Keratinocyte (primary cell): ENCODE data around the gene MAGEF1. TPM values are rescaled to one million over a fixed set of nuclear protein-coding genes. Genes with fewer than 3 reads are reported as not detected.
"Not testable (repeated sequence)": the region's sequence is repeated elsewhere in the genome, so short reads cannot be mapped to it uniquely, and the experiment has no call there.

ENCODE experiments used
- DNase-seq: peaks from one replicate; pipeline ENCODE4 v3.0.0-alpha.2; 2011; ENCODE audit warnings: low read depth, missing footprints, low spot score
- FAIRE-seq: peaks from 2 replicates; lab custom pipeline; 2011; peaks lifted over from hg19 to GRCh38; lab: Jason Lieb, UNC
- H2AFZ ChIP-seq: 2 replicates; pipeline ENCODE4 v1.6.0; 2012; ENCODE audit warnings: low read length, control low read depth, inconsistent platforms; ENCODE audit not compliant: control insufficient read depth
- H3K27ac ChIP-seq: 2 replicates; pipeline ENCODE4 v1.5.1; 2011; ENCODE audit warnings: low read length; ENCODE audit not compliant: control insufficient read depth, insufficient read depth
- H3K27me3 ChIP-seq: 3 replicates; pipeline ENCODE4 v1.6.0; 2011; ENCODE audit warnings: low read length; ENCODE audit not compliant: control insufficient read depth, insufficient read depth; ENCODE audit errors: extremely low read depth
- H3K36me3 ChIP-seq, 2 experiments: 2 replicates in 1 of 2; 3 replicates in 1 of 2; pipeline ENCODE4 v1.5.1; 2011; ENCODE audit warnings: low read length in 2 of 2, mild to moderate bottlenecking in 1 of 2; ENCODE audit not compliant: control insufficient read depth in 2 of 2, insufficient read depth in 2 of 2; ENCODE audit errors: extremely low read depth in 1 of 2
- H3K4me1 ChIP-seq: 3 replicates; pipeline ENCODE4 v1.5.1; 2011; ENCODE audit warnings: low read length; ENCODE audit not compliant: control insufficient read depth, insufficient read depth; ENCODE audit errors: extremely low read depth
- H3K4me2 ChIP-seq: 3 replicates; pipeline ENCODE4 v1.6.0; 2011; ENCODE audit warnings: low read depth, low read length; ENCODE audit not compliant: control insufficient read depth, insufficient read depth; ENCODE audit errors: extremely low read depth
- H3K4me3 ChIP-seq, 3 experiments: fragments of 200-600 bp in 1 of 3; sonication (generic) in 1 of 3; 2 replicates in 2 of 3; 3 replicates in 1 of 3; pipeline ENCODE4 v1.5.1; 2011 to 2016; ENCODE audit warnings: low read length in 3 of 3, mild to moderate bottlenecking in 3 of 3, control low read depth in 2 of 3, inconsistent platforms in 1 of 3, low read depth in 1 of 3, mixed read lengths in 1 of 3, mixed run types in 1 of 3, moderate library complexity in 1 of 3; ENCODE audit not compliant: control insufficient read depth in 2 of 3, insufficient read depth in 2 of 3; ENCODE audit errors: extremely low read depth in 1 of 3
- H3K79me2 ChIP-seq: 2 replicates; pipeline ENCODE4 v1.6.0; 2012; ENCODE audit warnings: low read length; ENCODE audit not compliant: control insufficient read depth, insufficient read depth
- H3K9ac ChIP-seq: 3 replicates; pipeline ENCODE4 v1.6.0; 2011; ENCODE audit warnings: low read length; ENCODE audit not compliant: control insufficient read depth, insufficient read depth; ENCODE audit errors: extremely low read depth
- H3K9me1 ChIP-seq: 3 replicates; pipeline ENCODE4 v1.6.0; 2011; ENCODE audit warnings: low read length; ENCODE audit not compliant: control insufficient read depth, insufficient read depth; ENCODE audit errors: extremely low read depth
- H3K9me3 ChIP-seq: 2 replicates; pipeline ENCODE4 v1.5.1; 2012; ENCODE audit warnings: low read depth, low read length; ENCODE audit not compliant: control insufficient read depth
- H4K20me1 ChIP-seq: 3 replicates; pipeline ENCODE4 v1.6.0; 2011; ENCODE audit warnings: low read length; ENCODE audit not compliant: control insufficient read depth, insufficient read depth; ENCODE audit errors: extremely low read depth
- CTCF ChIP-seq, 3 experiments: IDR thresholded peaks in 1 of 3; conservative IDR thresholded peaks in 1 of 3; optimal IDR thresholded peaks in 1 of 3; 2 replicates in 2 of 3; 3 replicates in 1 of 3; pipeline versions ENCODE3 to v1.5.1; 2011; ENCODE audit warnings: low read length in 3 of 3, mild to moderate bottlenecking in 3 of 3, moderate library complexity in 2 of 3, control low read depth in 1 of 3, inconsistent platforms in 1 of 3; ENCODE audit not compliant: insufficient read depth in 2 of 3; ENCODE audit errors: extremely low read depth in 1 of 3
- EZH2 ChIP-seq: IDR thresholded peaks from one replicate; pipeline ENCODE4 v1.6.1; 2012; ENCODE audit warnings: inconsistent platforms, mild to moderate bottlenecking, low read length, moderate library complexity
- dilution Hi-C: fragments of 300-500 bp; cut with MboI; formaldehyde crosslinking; loops from one replicate; pipeline ENCODE4 v1.7.0; 2020; ENCODE audit warnings: low sequenced_read_pairs; ENCODE audit not compliant: extremely low pct_ligation_motif_present
- polyA plus RNA-seq, 5 experiments: library from polyadenylated mRNA; depleted of rRNA in 3 of 5; stranded (reverse) in 3 of 5; stranded (forward) in 1 of 5; unstranded in 1 of 5; fragments of >200 nt; gene quantifications; 1 replicate in 1 of 5; 2 replicates in 3 of 5; 3 replicates in 1 of 5; pipeline versions ENCODE4 v1.2.1 to v1.2.3, GENCODE V29; 2011 to 2012; ENCODE audit warnings: missing spikeins in 2 of 5, low read depth in 1 of 5, low replicate concordance in 1 of 5

The MAGEF1 gene
- polyA plus RNA-seq, 1 donor (not counting 4 experiments of a cell fraction or from before 2014, with no cell fraction given), result 11.8 TPM

GRCh38 chr3:184731786-184732537 is 20.1 kb upstream of the MAGEF1 start:
- H3K9me1 ChIP-seq, result no peaks in the 10 kb centered on the region
- H3K4me1 ChIP-seq, result peaks cover 13% of the 10 kb centered on the region
- TF ChIP-seq CTCF (optimal IDR thresholded peaks at IDR 0.05 in 1 of 3, IDR thresholded peaks at IDR 0.05 in 1 of 3, conservative IDR thresholded peaks at IDR 0.05 in 1 of 3; ENCODE audit: extremely low read depth in 1 of 3, insufficient read depth in 2 of 3, low read length in 3 of 3), result no peak
- no peak for TF ChIP-seq EZH2
- no peak overlapping the region for H3K4me2 ChIP-seq
- H3K79me2 ChIP-seq, result no peaks in the 10 kb centered on the region
- no peak overlapping the region for H3K4me3 ChIP-seq
- H3K9ac ChIP-seq, result no peak overlapping the region
- peak; percentile 17 for FAIRE-seq
- H4K20me1 ChIP-seq, result no peaks in the 10 kb centered on the region
- no peak for DNase-seq
- H3K36me3 ChIP-seq, result no peaks in the 10 kb centered on the region
- no peak overlapping the region for H3K27ac ChIP-seq
- H3K27me3 ChIP-seq, result no peaks in the 10 kb centered on the region
- H2AFZ ChIP-seq, result no peak overlapping the region
- no peaks in the 10 kb centered on the region for H3K9me3 ChIP-seq
- dilution Hi-C loops, result no loop called here

- dilution Hi-C loops, result no loop called here
- Histone ChIP-seq H3K4me1 (peaks cover 13% of the 10 kb centered on the region), H3K36me3 (no peaks in the 10 kb centered on the region), H4K20me1 (no peaks in the 10 kb centered on the region), H3K27ac (no peak overlapping the region), H3K9ac (no peak overlapping the region), H2AFZ (no peak overlapping the region), H3K4me3 (no peak overlapping the region), H3K79me2 (no peaks in the 10 kb centered on the region), H3K27me3 (no peaks in the 10 kb centered on the region), H3K4me2 (no peak overlapping the region), H3K9me1 (no peaks in the 10 kb centered on the region), H3K9me3 (no peaks in the 10 kb centered on the region)
- FAIRE-seq (no peak), DNase-seq (no peak)
- TF ChIP-seq EZH2, result no peak
- TF ChIP-seq CTCF (optimal IDR thresholded peaks at IDR 0.05 in 1 of 3, IDR thresholded peaks at IDR 0.05 in 1 of 3, conservative IDR thresholded peaks at IDR 0.05 in 1 of 3; ENCODE audit: extremely low read depth in 1 of 3, insufficient read depth in 2 of 3, low read length in 3 of 3), result no peak
Observed at GRCh38 chr3:184730924-184731323, 19.1 kb upstream of the MAGEF1 start.

DNA sequence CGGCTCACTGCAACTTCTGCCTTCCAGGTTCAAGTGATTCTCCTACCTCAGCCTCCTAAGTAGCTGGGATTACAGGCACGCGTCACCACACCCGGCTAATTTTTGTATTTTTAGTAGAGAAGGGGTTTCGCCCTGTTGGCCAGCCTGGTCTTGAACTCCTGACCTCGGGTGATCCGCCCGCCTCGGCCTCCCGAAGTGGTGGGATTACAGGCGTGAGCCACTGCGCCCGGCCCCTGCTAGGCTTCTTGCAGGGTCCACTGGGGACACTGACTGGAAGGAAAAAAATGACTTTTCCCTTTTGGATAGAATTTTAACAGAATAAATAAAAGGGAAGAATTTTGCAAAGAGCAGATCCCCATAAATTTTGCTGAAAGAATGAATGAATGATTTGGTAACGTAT is 17.3 kb upstream of the MAGEF1 start:
- H4K20me1 ChIP-seq, H3K36me3 ChIP-seq, dilution Hi-C loops, DNase-seq, H2AFZ ChIP-seq, H3K9ac ChIP-seq, H3K27ac ChIP-seq, H3K4me3 ChIP-seq, H3K27me3 ChIP-seq, H3K4me2 ChIP-seq, H3K9me1 ChIP-seq, FAIRE-seq, H3K9me3 ChIP-seq, H3K79me2 ChIP-seq: not testable (repeated sequence)
- H3K4me1 ChIP-seq, result peaks cover 13% of the 10 kb centered on the region
